ENCODE measurements around the gene PTH1R. TPM values are rescaled to one million over a fixed set of nuclear protein-coding genes. Genes with fewer than 3 reads are reported as not detected.

Gene PTH1R
- total and polyA plus RNA-seq, 4 donors, result 11.2 to 29.7 (median 19.9) TPM

DNA sequence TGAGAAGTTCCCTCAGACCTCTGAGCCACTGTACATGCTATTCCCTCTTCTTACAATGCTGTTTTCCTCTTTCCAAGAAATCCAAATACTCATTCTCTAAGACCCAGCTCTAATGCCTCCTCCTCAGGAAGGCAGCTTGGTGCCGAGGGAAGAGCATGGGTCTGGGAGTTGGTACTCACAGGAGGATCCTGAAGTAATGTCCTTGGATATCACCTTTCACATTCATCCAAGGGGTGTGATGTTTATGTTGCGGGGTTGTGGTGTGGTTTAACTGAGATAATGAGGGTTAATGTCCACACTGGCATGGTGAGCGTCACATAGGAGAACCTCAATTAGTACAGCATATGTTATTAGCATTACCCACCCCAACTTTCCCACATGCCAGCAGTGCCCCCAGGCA, 46.2 kb upstream of the PTH1R start:
- no peaks in the 10 kb centered on the region for H3K27me3 ChIP-seq (ENCODE audit: control insufficient read depth in 3 of 3, insufficient read depth in 3 of 3, low read length in 2 of 3)
- DNase-seq, result no peak
- no peaks in the 10 kb centered on the region for H3K36me3 ChIP-seq (ENCODE audit: control insufficient read depth in 4 of 4, insufficient read depth in 4 of 4, low read length in 4 of 4)
- H3K4me3 ChIP-seq, result no peak overlapping the region
- H3K9ac ChIP-seq (ENCODE audit: insufficient read depth in 1 of 2, low read length in 2 of 2), result no peak overlapping the region
- TF ChIP-seq, protein P1, sequence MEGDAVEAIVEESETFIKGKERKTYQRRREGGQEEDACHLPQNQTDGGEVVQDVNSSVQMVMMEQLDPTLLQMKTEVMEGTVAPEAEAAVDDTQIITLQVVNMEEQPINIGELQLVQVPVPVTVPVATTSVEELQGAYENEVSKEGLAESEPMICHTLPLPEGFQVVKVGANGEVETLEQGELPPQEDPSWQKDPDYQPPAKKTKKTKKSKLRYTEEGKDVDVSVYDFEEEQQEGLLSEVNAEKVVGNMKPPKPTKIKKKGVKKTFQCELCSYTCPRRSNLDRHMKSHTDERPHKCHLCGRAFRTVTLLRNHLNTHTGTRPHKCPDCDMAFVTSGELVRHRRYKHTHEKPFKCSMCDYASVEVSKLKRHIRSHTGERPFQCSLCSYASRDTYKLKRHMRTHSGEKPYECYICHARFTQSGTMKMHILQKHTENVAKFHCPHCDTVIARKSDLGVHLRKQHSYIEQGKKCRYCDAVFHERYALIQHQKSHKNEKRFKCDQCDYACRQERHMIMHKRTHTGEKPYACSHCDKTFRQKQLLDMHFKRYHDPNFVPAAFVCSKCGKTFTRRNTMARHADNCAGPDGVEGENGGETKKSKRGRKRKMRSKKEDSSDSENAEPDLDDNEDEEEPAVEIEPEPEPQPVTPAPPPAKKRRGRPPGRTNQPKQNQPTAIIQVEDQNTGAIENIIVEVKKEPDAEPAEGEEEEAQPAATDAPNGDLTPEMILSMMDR (IDR thresholded peaks at IDR 0.05; ENCODE audit: control extremely low read depth, extremely low read depth), result no peak
- WGBS, 2 donors, result 91 to 96% methylated on average over 3 of the region's 3 CpGs
- no peaks in the 10 kb centered on the region for H3K4me1 ChIP-seq (ENCODE audit: control insufficient read depth in 5 of 5, insufficient read depth in 5 of 5, low read length in 5 of 5)
- no peak for ATAC-seq (ENCODE audit: insufficient read depth, low FRiP score)
- no peak overlapping the region for H3K27ac ChIP-seq (ENCODE audit: low read depth in 1 of 2, low read length in 1 of 2)
- H3K9me3 ChIP-seq (ENCODE audit: control insufficient read depth in 4 of 4, insufficient read depth in 3 of 4, low read length in 3 of 4), result peaks cover 0 to 2% (median 0%) of the 10 kb centered on the region in 4 donors

DNA sequence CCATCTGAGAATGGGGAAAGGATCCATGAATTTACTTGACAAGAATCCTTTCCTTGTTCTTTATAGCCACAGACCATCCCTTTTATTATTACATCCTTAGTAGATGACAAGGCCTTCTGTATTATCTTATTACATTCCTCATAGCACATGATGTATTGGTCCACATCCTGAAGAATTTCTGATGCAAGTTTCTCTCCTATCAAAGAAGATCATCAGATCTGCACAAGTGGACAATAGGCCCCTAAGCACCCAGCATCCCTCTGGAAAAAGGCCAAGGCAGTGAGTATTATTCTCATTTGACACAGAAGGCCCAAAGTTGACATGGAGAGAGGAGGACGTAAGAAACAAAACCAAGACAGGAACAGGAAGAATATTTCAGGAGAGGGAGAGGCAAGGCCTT, 45.7 kb upstream of the PTH1R start:
- H3K9me3 ChIP-seq (ENCODE audit: control insufficient read depth in 4 of 4, insufficient read depth in 3 of 4, low read length in 3 of 4), result peaks cover 0 to 2% (median 0%) of the 10 kb centered on the region in 4 donors
- WGBS, 2 donors, result 27 to 69% methylated on average over 1 of the region's 1 CpG
- no peak for ATAC-seq (ENCODE audit: insufficient read depth, low FRiP score)

DNA sequence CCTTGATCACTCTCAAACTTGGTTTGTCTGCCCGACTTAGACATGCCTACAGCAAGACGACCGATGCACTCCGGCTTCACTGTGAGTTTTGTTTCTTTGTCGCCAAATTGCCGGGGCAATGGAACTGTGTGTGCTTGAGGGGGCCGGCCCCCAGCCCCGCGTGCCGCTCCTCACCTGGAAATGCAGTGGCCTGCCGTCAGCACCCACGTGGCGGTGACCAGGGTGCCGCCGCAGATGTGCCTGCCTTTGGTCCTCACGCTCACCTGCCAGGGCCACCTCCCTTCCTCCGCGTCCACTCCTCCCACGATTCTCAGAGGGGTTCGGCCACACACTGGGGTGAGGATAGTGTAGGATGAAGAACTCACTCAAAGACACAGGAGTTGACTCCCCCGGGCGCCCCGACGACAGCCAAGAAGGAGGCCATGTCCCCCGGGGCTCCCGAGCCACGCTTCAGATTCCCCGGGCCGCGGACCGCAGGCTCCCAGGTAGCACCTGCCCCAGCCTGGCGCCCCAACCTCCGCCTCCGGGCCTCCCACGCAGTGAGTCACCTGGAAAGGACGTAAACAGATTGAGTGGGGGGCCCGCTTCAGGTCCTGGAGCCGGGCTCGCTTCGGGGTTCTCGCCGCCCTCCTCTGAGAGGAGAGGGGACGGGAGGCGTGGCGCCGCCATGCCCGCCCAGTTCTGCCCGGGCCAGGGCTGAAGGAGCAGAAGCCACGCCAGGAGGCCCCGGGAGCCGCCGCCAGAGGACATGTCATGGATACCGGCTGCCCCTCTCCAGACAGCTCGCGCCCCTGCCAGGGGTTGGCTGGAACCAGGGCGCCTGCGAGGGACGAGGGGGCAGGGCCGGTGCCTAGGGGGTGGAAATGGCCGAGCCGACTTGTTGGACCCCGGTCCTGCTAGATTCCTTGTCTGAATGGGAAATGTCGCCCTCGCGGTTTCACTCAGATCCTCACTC, 43.9 kb upstream of the PTH1R start:
- H3K9me3 ChIP-seq (ENCODE audit: control insufficient read depth in 4 of 4, insufficient read depth in 3 of 4, low read length in 3 of 4), result peaks cover 0 to 5% (median 2%) of the 10 kb centered on the region in 4 donors
- no peaks in the 10 kb centered on the region for H3K4me1 ChIP-seq (ENCODE audit: control insufficient read depth in 5 of 5, insufficient read depth in 5 of 5, low read length in 5 of 5)
- TF ChIP-seq, protein P1 (IDR thresholded peaks at IDR 0.05; ENCODE audit: control extremely low read depth, extremely low read depth), result no peak
- H3K9ac ChIP-seq (ENCODE audit: insufficient read depth in 1 of 2, low read length in 2 of 2), result no peak overlapping the region
- WGBS, 2 donors, result 95 to 96% methylated on average over 65 of the region's 65 CpGs
- no peak overlapping the region for H3K4me3 ChIP-seq
- ATAC-seq (ENCODE audit: insufficient read depth, low FRiP score), result no peak
- H3K27ac ChIP-seq (ENCODE audit: low read depth in 1 of 2, low read length in 1 of 2), result no peak overlapping the region
- H3K27me3 ChIP-seq (ENCODE audit: control insufficient read depth in 3 of 3, insufficient read depth in 3 of 3, low read length in 2 of 3), result no peaks in the 10 kb centered on the region
- no peak for DNase-seq
- H3K36me3 ChIP-seq (ENCODE audit: control insufficient read depth in 4 of 4, insufficient read depth in 4 of 4, low read length in 4 of 4), result no peaks in the 10 kb centered on the region

More for the DNA sequence above, 45.7 kb upstream of the PTH1R start:
- Histone ChIP-seq H3K27ac (ENCODE audit: low read depth in 1 of 2, low read length in 1 of 2) (no peak overlapping the region), H3K4me1 (ENCODE audit: control insufficient read depth in 5 of 5, insufficient read depth in 5 of 5, low read length in 5 of 5) (no peaks in the 10 kb centered on the region), H3K4me3 (no peak overlapping the region), H3K36me3 (ENCODE audit: control insufficient read depth in 4 of 4, insufficient read depth in 4 of 4, low read length in 4 of 4) (no peaks in the 10 kb centered on the region), H3K9ac (ENCODE audit: insufficient read depth in 1 of 2, low read length in 2 of 2) (no peak overlapping the region), H3K27me3 (ENCODE audit: control insufficient read depth in 3 of 3, insufficient read depth in 3 of 3, low read length in 2 of 3) (no peaks in the 10 kb centered on the region)
- DNase-seq, result no peak
- TF ChIP-seq, protein P1 (IDR thresholded peaks at IDR 0.05; ENCODE audit: control extremely low read depth, extremely low read depth), result no peak
